Activated CD4-positive, alpha-beta T cell treated with anti-CD3 and anti-CD28 coated beads for 36 hours (primary cell): ENCODE data around the gene AGAP2. TPM values are rescaled to one million over a fixed set of nuclear protein-coding genes. Genes with fewer than 3 reads are reported as not detected.
A peak's percentile ranks its signal among the peaks of the same experiment; 100 is the strongest.
"Not testable (repeated sequence)": the region's sequence is repeated elsewhere in the genome, so short reads cannot be mapped to it uniquely, and the experiment has no call there.

ENCODE experiments used
- ATAC-seq: fragments of 200-7000 bp; cut with Tn5 transposase; one replicate; pipeline ENCODE4 v1.10.0; 2021; ENCODE audit warnings: mild to moderate bottlenecking, moderate library complexity
- CTCF ChIA-PET: fragments of 350-600 bp; sonication (Branson Sonifier 250); formaldehyde crosslinking; loops from one replicate; lab custom pipeline; 2021; ENCODE audit warnings: antibody characterized with exemption; lab: Charles Lee
- POLR2A ChIA-PET: fragments of 350-600 bp; sonication (Branson Sonifier 250); formaldehyde crosslinking; loops from one replicate; lab custom pipeline; 2021; ENCODE audit warnings: antibody characterized with exemption, inconsistent platforms; lab: Charles Lee
- DNase-seq: peaks from one replicate; pipeline ENCODE4 v3.0.0-alpha.2; 2020
- H3K27ac Mint-ChIP-seq: one replicate; pipeline ENCODE4 v1.8.0; 2021; ENCODE audit warnings: mixed read lengths
- H3K27me3 Mint-ChIP-seq: one replicate; pipeline ENCODE4 v1.8.0; 2021; ENCODE audit warnings: mixed read lengths
- H3K36me3 Mint-ChIP-seq: one replicate; pipeline ENCODE4 v1.8.0; 2021; ENCODE audit warnings: low read depth, mixed read lengths
- H3K4me1 Mint-ChIP-seq: one replicate; pipeline ENCODE4 v1.8.0; 2021; ENCODE audit warnings: mixed read lengths
- H3K4me3 Mint-ChIP-seq: one replicate; pipeline ENCODE4 v1.8.0; 2021; ENCODE audit warnings: mild to moderate bottlenecking, moderate library complexity, mixed read lengths
- H3K9me3 Mint-ChIP-seq: one replicate; pipeline ENCODE4 v1.8.0; 2021; ENCODE audit warnings: low read depth, mixed read lengths
- intact Hi-C, 2 experiments: fragments of 100-400 bp; cut with DNase I in 1 of 2; cut with micrococcal nuclease in 1 of 2; formaldehyde crosslinking; loops; one replicate each; pipeline versions ENCODE4 v1.14.2 to v1.15.1; 2022 to 2024; cut with DNase I, micrococcal nuclease
- microRNA-seq: library from miRNA; unstranded; fragments of <30 nt; microRNA quantifications from one replicate; pipeline ENCODE4 v1.2.0, GENCODE V29; 2021; ENCODE audit warnings: borderline replicate concordance
- total RNA-seq, 2 experiments: library from RNA; stranded (reverse); gene quantifications; one replicate each; pipeline ENCODE4 v1.2.3, GENCODE V29; 2021

Gene AGAP2
- total RNA-seq, 2 experiments from 2014 or later, result 28.0 to 46.9 TPM

- peak; percentile 98 for ATAC-seq
- CTCF ChIA-PET, result interaction anchor here (0.7 to 2.7 kb wide), 14 partner anchors 11 to 233 kb away, joined by 3 to 17 read pairs (median 3); partner anchors contain the start of gene TSPAN31
- peaks cover 21% of the 10 kb centered on the region for H3K36me3 Mint-ChIP-seq
- H3K9me3 Mint-ChIP-seq, result no peaks in the 10 kb centered on the region
- intact Hi-C loops, result loop anchor here (1.0 to 5.0 kb wide), 13 partner anchors 47 to 247 kb away; partner anchors contain the start of genes ARHGAP9 (in 1 of the 2), ATP23 (in 1 of the 2), B4GALNT1 (in 1 of the 2) and CDK4 (in 1 of the 2)
- H3K4me1 Mint-ChIP-seq, result peaks cover 4% of the 10 kb centered on the region
- DNase-seq, result peak; percentile 96
- no peak within 1 kb of the TSS for H3K4me3 Mint-ChIP-seq
- H3K27ac Mint-ChIP-seq, result no peak within 1 kb of the TSS
- POLR2A ChIA-PET, result interaction anchor here (0.6 kb wide), 2 partner anchors 26 to 1649 kb away, joined by 4 read pairs; no protein-coding TSS in a partner anchor
- peaks cover 8% of the 10 kb centered on the region for H3K27me3 Mint-ChIP-seq
Observed at GRCh38 chr12:57693659-57694458, 44.7 kb downstream of the AGAP2 start, which contains the start of gene OS9. Gene OS9, plus strand, starts transcription at chr12:57694132. Its CDS starts 30 bp downstream, at chr12:57694162.

DNA sequence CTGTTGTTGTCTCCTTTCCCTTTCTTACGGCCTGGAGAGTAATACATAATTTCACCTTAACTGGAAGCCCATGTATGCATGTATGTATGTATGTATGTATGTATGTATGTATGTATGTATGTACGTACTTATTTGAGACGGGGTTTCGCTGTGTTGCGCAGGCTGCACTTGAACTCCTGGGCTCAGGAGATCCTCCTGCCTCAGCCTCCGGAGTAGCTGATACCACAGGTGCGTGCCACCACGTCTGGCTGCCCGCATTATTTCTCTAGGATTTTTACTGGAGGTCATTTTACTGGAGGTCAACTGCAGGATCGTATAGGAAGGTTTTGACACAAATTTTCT lies 45.3 kb downstream of the AGAP2 start:
- DNase-seq (no peak), ATAC-seq (peak; percentile 1)
- CTCF ChIA-PET, result interaction anchor here (0.7 to 2.7 kb wide), 16 partner anchors 10 to 233 kb away, joined by 3 to 17 read pairs (median 3); partner anchors contain the start of genes B4GALNT1 and TSPAN31
- H3K27ac Mint-ChIP-seq, result no peak overlapping the region
- intact Hi-C loops, result loop anchor here (1.0 to 5.0 kb wide), 7 partner anchors 51 to 216 kb away; partner anchors contain the start of genes ARHGAP9 (in 1 of the 2), B4GALNT1 (in 1 of the 2), DDIT3 (in 1 of the 2) and PIP4K2C (in 1 of the 2)
- peaks cover 11% of the 10 kb centered on the region for H3K27me3 Mint-ChIP-seq
- no peaks in the 10 kb centered on the region for H3K9me3 Mint-ChIP-seq
- H3K36me3 Mint-ChIP-seq, result peaks cover 21% of the 10 kb centered on the region
- no peak overlapping the region for H3K4me3 Mint-ChIP-seq
- peaks cover 4% of the 10 kb centered on the region for H3K4me1 Mint-ChIP-seq
- POLR2A ChIA-PET, result interaction anchor here (0.6 to 0.7 kb wide), 2 partner anchors 27 to 110 kb away, joined by 4 to 6 read pairs; no protein-coding TSS in a partner anchor

DNA sequence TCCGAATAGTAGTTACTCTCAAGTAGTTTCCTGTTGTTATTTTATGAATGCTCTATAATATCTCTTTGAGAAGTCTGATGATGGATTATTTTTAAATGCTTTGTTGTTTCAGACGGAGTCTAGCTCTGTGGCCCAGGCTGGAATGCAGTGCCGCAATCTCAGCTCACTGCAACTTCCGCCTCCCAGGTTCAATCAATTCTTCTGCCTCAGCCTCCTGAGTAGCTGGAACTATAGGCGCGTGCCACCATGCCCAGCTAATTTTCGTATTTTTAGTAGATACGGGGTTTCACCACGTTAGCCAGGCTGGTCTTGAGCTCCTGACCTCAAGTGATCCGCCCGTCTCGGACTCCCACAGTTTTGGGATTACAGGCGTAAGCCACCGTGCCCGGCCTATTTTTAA lies 46.0 kb downstream of the AGAP2 start:
- intact Hi-C loops, result loop anchor here (2.0 to 5.0 kb wide), 3 partner anchors 60 to 215 kb away; partner anchors contain the start of genes ARHGAP9 (in 1 of the 2) and B4GALNT1 (in 1 of the 2)
- no peak overlapping the region for H3K27ac Mint-ChIP-seq
- CTCF ChIA-PET, result interaction anchor here (0.7 to 2.7 kb wide), 10 partner anchors 9 to 109 kb away, joined by 3 to 17 read pairs (median 4); partner anchors contain the start of genes B4GALNT1 and TSPAN31
- no peak for ATAC-seq
- DNase-seq, result no peak
- no peaks in the 10 kb centered on the region for H3K9me3 Mint-ChIP-seq
- peaks cover 4% of the 10 kb centered on the region for H3K4me1 Mint-ChIP-seq
- POLR2A ChIA-PET, result interaction anchor here (0.7 kb wide), 1 partner anchor 109 kb away, joined by 6 read pairs; no protein-coding TSS in a partner anchor
- H3K27me3 Mint-ChIP-seq, result peaks cover 14% of the 10 kb centered on the region
- peaks cover 17% of the 10 kb centered on the region for H3K36me3 Mint-ChIP-seq
- no peak overlapping the region for H3K4me3 Mint-ChIP-seq

GRCh38 chr12:57688931-57689330 lies 49.6 kb downstream of the AGAP2 start:
- Mint-ChIP-seq H3K36me3 (no peaks in the 10 kb centered on the region), H3K4me1 (no peaks in the 10 kb centered on the region), H3K27me3 (peaks cover 27% of the 10 kb centered on the region), H3K27ac (no peak overlapping the region), H3K4me3 (no peak overlapping the region), H3K9me3 (no peaks in the 10 kb centered on the region)
- DNase-seq (no peak), ATAC-seq (no peak)
- CTCF ChIA-PET, result interaction anchor here (0.6 to 0.8 kb wide), 2 partner anchors 458 to 939 kb away, joined by 3 to 5 read pairs; no protein-coding TSS in a partner anchor
- intact Hi-C loops, result no loop called here
- POLR2A ChIA-PET, result no interaction called here

GRCh38 chr12:57687862-57688261 lies 50.7 kb downstream of the AGAP2 start:
- Mint-ChIP-seq H3K36me3 (no peaks in the 10 kb centered on the region), H3K27me3 (peaks cover 27% of the 10 kb centered on the region), H3K4me1 (no peaks in the 10 kb centered on the region), H3K27ac (no peak overlapping the region), H3K9me3 (no peaks in the 10 kb centered on the region), H3K4me3 (no peak overlapping the region)
- POLR2A ChIA-PET, result interaction anchor here (0.6 kb wide), 2 partner anchors 57 to 68 kb away, joined by 3 to 10 read pairs; partner anchors contain the start of gene TSPAN31
- ATAC-seq (no peak), DNase-seq (no peak)
- CTCF ChIA-PET, result interaction anchor here (0.6 kb wide), 2 partner anchors 28 to 69 kb away, joined by 4 read pairs; no protein-coding TSS in a partner anchor
- intact Hi-C loops, result no loop called here

- DNase-seq (no peak), ATAC-seq (no peak)
- POLR2A ChIA-PET, result no interaction called here
- CTCF ChIA-PET, result interaction anchor here (0.5 to 1.2 kb wide), 2 partner anchors 96 to 466 kb away, joined by 3 read pairs; no protein-coding TSS in a partner anchor
- intact Hi-C loops, result no loop called here
- Mint-ChIP-seq H3K4me3 (no peak overlapping the region), H3K27me3 (peaks cover 1% of the 10 kb centered on the region), H3K27ac (no peak overlapping the region), H3K36me3 (no peaks in the 10 kb centered on the region), H3K9me3 (peaks cover 2% of the 10 kb centered on the region), H3K4me1 (no peaks in the 10 kb centered on the region)
Observed at GRCh38 chr12:57679697-57680096, 58.8 kb downstream of the AGAP2 start.

- intact Hi-C loops, H3K9me3 Mint-ChIP-seq, H3K27ac Mint-ChIP-seq, H3K36me3 Mint-ChIP-seq, CTCF ChIA-PET, H3K4me3 Mint-ChIP-seq, ATAC-seq, H3K4me1 Mint-ChIP-seq, DNase-seq, H3K27me3 Mint-ChIP-seq: not testable (repeated sequence)
- POLR2A ChIA-PET, result interaction anchor here (0.6 kb wide), 1 partner anchor 12 kb away, joined by 3 read pairs; no protein-coding TSS in a partner anchor
Observed at GRCh38 chr12:57677947-57678346, 60.6 kb downstream of the AGAP2 start.

DNA sequence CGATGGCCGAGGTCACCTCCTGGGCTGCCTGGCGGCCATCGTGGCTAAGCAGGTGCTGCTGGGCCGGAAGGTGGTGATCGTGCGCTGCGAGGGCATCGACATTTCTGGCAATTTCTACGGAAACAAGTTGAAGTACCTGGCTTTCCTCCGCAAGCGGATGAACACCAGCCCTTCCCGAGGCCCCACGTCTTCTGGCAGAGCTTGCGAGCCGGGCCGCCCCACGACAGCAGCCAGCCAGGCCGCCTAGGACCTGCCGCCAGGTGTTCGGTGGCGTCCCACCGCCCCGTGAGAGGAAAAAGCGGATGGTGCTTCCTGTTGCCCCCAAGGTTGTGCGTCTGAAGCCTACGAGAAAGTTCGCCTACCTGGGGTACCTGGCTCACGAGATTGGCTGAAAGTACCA lies 63.9 kb downstream of the AGAP2 start:
- ChIA-PET CTCF (interaction anchor here (0.6 kb wide), 1 partner anchor 43 kb away, joined by 3 read pairs; no protein-coding TSS in a partner anchor), POLR2A (no interaction called here)
- intact Hi-C loops, result no loop called here
- ATAC-seq, result no peak
- Mint-ChIP-seq H3K36me3 (no peaks in the 10 kb centered on the region), H3K9me3 (no peaks in the 10 kb centered on the region), H3K27me3 (no peaks in the 10 kb centered on the region), H3K27ac (no peak overlapping the region), H3K4me1 (no peaks in the 10 kb centered on the region), H3K4me3 (no peak overlapping the region)
- DNase-seq, result no peak

Small RNA genes lying within 50 kb of the gene (microRNA-seq; reads per million reads assigned to microRNA genes)
- gene MIR6759, result not detected

Other genes with a start within 250 kb of the AGAP2 start
- gene DDIT3, start 218.2 kb downstream of the AGAP2 start, total RNA-seq, result 10 to 100 TPM; 31.2 to 32.2 TPM
- gene MBD6, start 215.9 kb downstream of the AGAP2 start, total RNA-seq, result 10 to 100 TPM; 31.3 to 43.6 TPM
- gene DCTN2, start 191.6 kb downstream of the AGAP2 start, total RNA-seq, result 10 to 100 TPM; 69.7 to 81.2 TPM
- 1 to 10 TPM; 1.3 to 1.4 TPM for gene KIF5A, start 188.7 kb downstream of the AGAP2 start, total RNA-seq
- 10 to 100 TPM; 12.1 to 14.9 TPM for gene PIP4K2C, start 147.6 kb downstream of the AGAP2 start, total RNA-seq
- gene DTX3, start 133.9 kb downstream of the AGAP2 start, total RNA-seq, result 10 to 100 TPM; 16.7 to 17.0 TPM
- gene ARHGEF25, start 127.3 kb downstream of the AGAP2 start, total RNA-seq, result 1 to 10 TPM; 2.2 to 2.6 TPM
- gene B4GALNT1, start 105.5 kb downstream of the AGAP2 start, total RNA-seq, result 1 to 10 TPM; 1.4 to 1.5 TPM
- 10 to 100 TPM; 61.7 to 63.2 TPM for gene OS9, start 44.6 kb downstream of the AGAP2 start, total RNA-seq
- 10 to 100 TPM; 13.6 to 15.9 TPM for gene TSPAN31, start 6.3 kb upstream of the AGAP2 start, total RNA-seq
- gene CDK4, start 13.6 kb upstream of the AGAP2 start, total RNA-seq, result 100 to 1,000 TPM; 132 to 208 TPM
- gene MARCHF9, start 16.4 kb upstream of the AGAP2 start, total RNA-seq, result 10 to 100 TPM; 20.9 to 22.5 TPM
- 1 to 10 TPM; 6.6 to 6.8 TPM for gene CYP27B1, start 28.3 kb upstream of the AGAP2 start, total RNA-seq
- gene METTL1, start 33.4 kb upstream of the AGAP2 start, total RNA-seq, result 10 to 100 TPM; 31.9 to 33.5 TPM
- gene EEF1AKMT3, start 33.9 kb upstream of the AGAP2 start, total RNA-seq, result 1 to 10 TPM; 2.5 to 3.9 TPM
- 10 to 100 TPM; 30.7 to 56.9 TPM for gene TSFM, start 44.0 kb upstream of the AGAP2 start, total RNA-seq
- gene AVIL, start 80.0 kb upstream of the AGAP2 start, total RNA-seq, result under 1 TPM; 0.53 to 0.75 TPM
- 10 to 100 TPM; 80.9 to 85.4 TPM for gene CTDSP2, start 108.0 kb upstream of the AGAP2 start, total RNA-seq
- gene ATP23, start 202.8 kb upstream of the AGAP2 start, total RNA-seq, result 10 to 100 TPM; 17.8 to 17.9 TPM